Astrocyte (in vitro differentiated cells and primary cell): ENCODE data around the gene FBXL7.

ENCODE experiments used
- EZH2 ChIP-seq: IDR thresholded peaks from 2 replicates; pipeline ENCODE4 v1.6.1; 2012; ENCODE audit warnings: mild to moderate bottlenecking, low read length, inconsistent platforms; ENCODE audit not compliant: insufficient read depth
- TF ChIP-seq, protein P1 (sequence below): IDR thresholded peaks from 2 replicates; pipeline ENCODE4 v1.5.1; 2011; ENCODE audit warnings: low read depth, mild to moderate bottlenecking, inconsistent platforms, low read length, moderate library complexity; ENCODE audit not compliant: insufficient read depth

DNA sequence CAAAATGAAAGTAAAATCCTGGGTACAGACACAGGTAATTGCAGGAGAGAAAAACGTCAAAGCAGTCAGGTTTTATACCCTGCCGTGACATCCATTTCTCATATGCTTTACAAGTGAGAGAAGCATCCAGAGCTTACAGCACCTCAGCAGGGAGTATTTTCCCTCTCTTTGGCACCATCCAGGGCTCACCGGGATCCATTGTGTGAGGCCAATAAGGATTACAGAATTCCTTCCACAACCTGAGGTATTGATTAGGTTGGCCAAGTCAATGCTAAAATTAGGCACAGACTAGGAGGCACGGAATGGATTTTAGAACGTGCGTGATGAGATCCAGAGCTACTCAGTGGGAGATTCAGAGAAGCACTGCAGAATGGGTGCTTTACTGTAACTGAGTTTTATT lies 296.6 kb downstream of the FBXL7 start:
- TF ChIP-seq, protein P1, sequence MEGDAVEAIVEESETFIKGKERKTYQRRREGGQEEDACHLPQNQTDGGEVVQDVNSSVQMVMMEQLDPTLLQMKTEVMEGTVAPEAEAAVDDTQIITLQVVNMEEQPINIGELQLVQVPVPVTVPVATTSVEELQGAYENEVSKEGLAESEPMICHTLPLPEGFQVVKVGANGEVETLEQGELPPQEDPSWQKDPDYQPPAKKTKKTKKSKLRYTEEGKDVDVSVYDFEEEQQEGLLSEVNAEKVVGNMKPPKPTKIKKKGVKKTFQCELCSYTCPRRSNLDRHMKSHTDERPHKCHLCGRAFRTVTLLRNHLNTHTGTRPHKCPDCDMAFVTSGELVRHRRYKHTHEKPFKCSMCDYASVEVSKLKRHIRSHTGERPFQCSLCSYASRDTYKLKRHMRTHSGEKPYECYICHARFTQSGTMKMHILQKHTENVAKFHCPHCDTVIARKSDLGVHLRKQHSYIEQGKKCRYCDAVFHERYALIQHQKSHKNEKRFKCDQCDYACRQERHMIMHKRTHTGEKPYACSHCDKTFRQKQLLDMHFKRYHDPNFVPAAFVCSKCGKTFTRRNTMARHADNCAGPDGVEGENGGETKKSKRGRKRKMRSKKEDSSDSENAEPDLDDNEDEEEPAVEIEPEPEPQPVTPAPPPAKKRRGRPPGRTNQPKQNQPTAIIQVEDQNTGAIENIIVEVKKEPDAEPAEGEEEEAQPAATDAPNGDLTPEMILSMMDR: no peak
- TF ChIP-seq EZH2: no peak
